ENCODE data around the gene BIRC3.
A peak's percentile ranks its signal among the peaks of the same experiment; 100 is the strongest.

BIRC3 gene

GRCh38 chr11:102343809-102344208 lies 26.5 kb downstream of the BIRC3 start:
- no peak for TF ChIP-seq CTCF (IDR thresholded peaks at IDR 0.05; ENCODE audit: low read depth, low read length, missing control alignments)
- in situ Hi-C loops (cut with HindIII; ENCODE audit: low sequenced_read_pairs): no loop called here
- no peak overlapping the region for H3K4me3 ChIP-seq (ENCODE audit: low read depth, low read length)
- no peak for DNase-seq (ENCODE audit: low read depth)

- peak overlapping the region; percentile 91 for H3K4me3 ChIP-seq (ENCODE audit: low read depth, low read length)
- no peak for TF ChIP-seq CTCF (IDR thresholded peaks at IDR 0.05; ENCODE audit: low read depth, low read length, missing control alignments)
- in situ Hi-C loops (cut with HindIII; ENCODE audit: low sequenced_read_pairs): no loop called here
- no peak for DNase-seq (ENCODE audit: low read depth)
Measured at GRCh38 chr11:102345904-102346303, 28.6 kb downstream of the BIRC3 start.

- in situ Hi-C loops (cut with HindIII; ENCODE audit: low sequenced_read_pairs): no loop called here
- TF ChIP-seq CTCF (IDR thresholded peaks at IDR 0.05; ENCODE audit: low read depth, low read length, missing control alignments): no peak
- H3K4me3 ChIP-seq (ENCODE audit: low read depth, low read length): peak overlapping the region; percentile 91
- DNase-seq (ENCODE audit: low read depth): no peak
Measured at GRCh38 chr11:102346456-102346747, 29.1 kb downstream of the BIRC3 start.

GRCh38 chr11:102346748-102347461 lies 29.6 kb downstream of the BIRC3 start, which contains the start of gene BIRC2:
Gene BIRC2 (plus strand): TSS chr11:102347214. CDS start chr11:102349855, 2,641 bp downstream.
- TF ChIP-seq CTCF (IDR thresholded peaks at IDR 0.05; ENCODE audit: low read depth, low read length, missing control alignments): peak; percentile 78
- in situ Hi-C loops (cut with HindIII; ENCODE audit: low sequenced_read_pairs): no loop called here
- peak; percentile 72 for DNase-seq (ENCODE audit: low read depth)
- peak within 1 kb of the TSS; percentile 91 for H3K4me3 ChIP-seq (ENCODE audit: low read depth, low read length)

GRCh38 chr11:102347462-102348370 lies 30.4 kb downstream of the BIRC3 start:
- no peak for TF ChIP-seq CTCF (IDR thresholded peaks at IDR 0.05; ENCODE audit: low read depth, low read length, missing control alignments)
- no peak for DNase-seq (ENCODE audit: low read depth)
- in situ Hi-C loops (cut with HindIII; ENCODE audit: low sequenced_read_pairs): no loop called here
- peak overlapping the region; percentile 91 for H3K4me3 ChIP-seq (ENCODE audit: low read depth, low read length)

GRCh38 chr11:102357116-102357515 lies 39.8 kb downstream of the BIRC3 start:
- in situ Hi-C loops (cut with HindIII; ENCODE audit: low sequenced_read_pairs): no loop called here
- H3K4me3 ChIP-seq (ENCODE audit: low read depth, low read length): no peak overlapping the region
- no peak for TF ChIP-seq CTCF (IDR thresholded peaks at IDR 0.05; ENCODE audit: low read depth, low read length, missing control alignments)
- DNase-seq (ENCODE audit: low read depth): no peak

All from astrocyte of the cerebellum (primary cell).